Breast epithelium (tissue), 4 donors: Measurements from ENCODE around the gene TSPEAR. TPM values are rescaled to one million over a fixed set of nuclear protein-coding genes. Genes with fewer than 3 reads are reported as not detected.

Experiments used
- DNase-seq, 2 donors: peaks; one replicate each; pipeline ENCODE4 v3.0.0-alpha.2; 2019; ENCODE audit warnings: low spot score in 2 of 2
- H3K27ac ChIP-seq, 2 donors: fragments of 200-600 bp; sonication (generic) in 1 of 2; one replicate each; pipeline ENCODE4 v1.5.1; 2016 to 2019; ENCODE audit warnings: mild to moderate bottlenecking in 1 of 2
- H3K27me3 ChIP-seq, 2 donors: fragments of 200-600 bp; sonication (generic) in 1 of 2; one replicate each; pipeline versions ENCODE4 v1.5.1 to v1.6.0; 2017 to 2019; ENCODE audit warnings: control low read depth in 1 of 2, mild to moderate bottlenecking in 1 of 2
- H3K36me3 ChIP-seq: fragments of 200-600 bp; one replicate; pipeline ENCODE4 v1.5.1; 2019
- H3K4me1 ChIP-seq, 2 donors: fragments of 200-600 bp; sonication (generic); one replicate each; pipeline ENCODE4 v1.5.1; 2016 to 2019; ENCODE audit warnings: control low read depth in 1 of 2
- H3K4me3 ChIP-seq, 3 donors: fragments of 200-600 bp; sonication (generic); 1 replicate in 2 of 3; 2 replicates in 1 of 3; pipeline ENCODE4 v1.5.1; 2016 to 2019; ENCODE audit warnings: mild to moderate bottlenecking in 3 of 3, moderate library complexity in 2 of 3
- H3K9me3 ChIP-seq, 2 donors: fragments of 200-600 bp; sonication (generic) in 1 of 2; one replicate each; pipeline ENCODE4 v1.5.1; 2016 to 2019; ENCODE audit warnings: control low read depth in 1 of 2
- CTCF ChIP-seq, 3 donors: fragments of 450-650 bp; IDR thresholded peaks; one replicate each; pipeline ENCODE4 v1.5.1; 2016 to 2017; ENCODE audit warnings: antibody characterized with exemption in 3 of 3, mild to moderate bottlenecking in 3 of 3, moderate library complexity in 3 of 3
- POLR2A ChIP-seq: fragments of 450-650 bp; IDR thresholded peaks from one replicate; pipeline ENCODE4 v1.6.1; 2016; ENCODE audit warnings: antibody characterized with exemption, mild to moderate bottlenecking, moderate library complexity
- POLR2AphosphoS5 ChIP-seq, 3 donors: sonication (generic); formaldehyde crosslinking; IDR thresholded peaks; one replicate each; pipeline ENCODE4 v1.6.1; 2017; ENCODE audit warnings: antibody characterized with exemption in 3 of 3
- intact Hi-C: fragments of 100-400 bp; cut with DNase I; formaldehyde crosslinking; loops from one replicate; pipeline ENCODE4 v1.15.1; 2023; ENCODE audit warnings: low total_unique reads
- total RNA-seq, 3 donors: library from RNA; depleted of rRNA; stranded (reverse); fragments of >200 nt; gene quantifications; one replicate each; pipeline ENCODE4 v1.1.0, GENCODE V29; 2016

The TSPEAR gene
- total RNA-seq, 3 donors from 2014 or later, result 0.15 TPM; not detected in 2

- Histone ChIP-seq H3K27ac (no peak overlapping the region), H3K9me3 (no peaks in the 10 kb centered on the region), H3K36me3 (no peaks in the 10 kb centered on the region), H3K27me3 (peaks cover 0 to 4% of the 10 kb centered on the region in 2 donors), H3K4me3 (no peak overlapping the region), H3K4me1 (no peaks in the 10 kb centered on the region)
- no peak for DNase-seq
- TF ChIP-seq POLR2AphosphoS5 (IDR thresholded peaks at IDR 0.05) (no peak), CTCF (IDR thresholded peaks at IDR 0.05) (no peak), POLR2A (no peak)
- intact Hi-C loops, result no loop called here
Measured at GRCh38 chr21:44514218-44514520, 197.2 kb downstream of the TSPEAR start.

GRCh38 chr21:44513389-44514217 lies 197.8 kb downstream of the TSPEAR start:
- H3K4me1 ChIP-seq, result no peaks in the 10 kb centered on the region
- no peak for TF ChIP-seq POLR2A
- no peak for TF ChIP-seq CTCF (IDR thresholded peaks at IDR 0.05)
- no peak for TF ChIP-seq POLR2AphosphoS5 (IDR thresholded peaks at IDR 0.05)

DNA sequence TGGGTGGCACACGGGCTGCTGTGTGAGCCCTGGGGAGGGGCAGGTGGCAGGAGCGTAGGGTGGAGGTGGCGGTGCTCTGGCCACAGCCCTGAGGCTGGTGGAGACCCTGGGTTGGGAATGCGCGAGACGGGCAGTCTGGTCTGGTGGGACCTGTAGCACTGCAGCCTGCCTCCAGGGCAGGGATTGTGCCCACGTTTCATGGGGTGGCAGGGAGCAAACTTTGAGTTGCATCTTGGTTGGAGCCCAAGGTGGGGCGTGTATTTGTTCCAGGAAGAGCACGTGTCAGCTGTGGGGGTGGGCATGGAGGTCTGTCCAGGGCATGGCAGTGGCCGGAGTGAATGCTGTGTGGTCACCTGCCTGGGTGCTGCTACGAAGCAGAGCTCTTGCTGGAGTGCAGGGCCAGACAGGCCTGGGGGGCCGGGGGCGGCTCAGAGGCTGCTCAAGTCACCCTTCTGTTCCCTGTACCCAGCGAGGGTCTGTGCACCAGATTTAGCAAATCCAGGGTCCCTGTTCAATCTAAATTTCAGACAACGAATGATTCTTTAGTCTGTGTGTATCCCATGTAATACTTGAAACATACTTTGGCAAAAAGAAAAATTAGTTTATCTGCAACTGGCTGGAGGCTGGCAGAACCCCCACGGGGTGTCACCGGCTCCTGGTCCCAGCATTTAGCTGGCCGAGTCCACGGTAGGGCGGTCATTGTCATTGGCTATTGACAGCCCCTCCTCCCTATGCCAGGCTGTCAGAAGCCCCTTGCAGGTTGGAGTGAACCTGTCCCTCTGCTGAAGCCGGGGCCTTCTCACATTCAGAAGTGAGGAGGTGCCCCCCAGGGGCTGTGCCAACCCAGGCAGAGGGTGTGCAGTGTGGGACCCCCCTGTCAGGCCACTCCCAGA lies 198.6 kb downstream of the TSPEAR start:
- no peak for DNase-seq
- Histone ChIP-seq H3K27me3 (peaks cover 4 to 14% of the 10 kb centered on the region in 2 donors), H3K4me3 (no peak overlapping the region), H3K4me1 (no peaks in the 10 kb centered on the region), H3K9me3 (no peaks in the 10 kb centered on the region), H3K27ac (no peak overlapping the region), H3K36me3 (no peaks in the 10 kb centered on the region)
- no peak for TF ChIP-seq CTCF (IDR thresholded peaks at IDR 0.05)
- TF ChIP-seq POLR2AphosphoS5 (IDR thresholded peaks at IDR 0.05), result no peak
- no peak for TF ChIP-seq POLR2A
- intact Hi-C loops, result no loop called here

More at GRCh38 chr21:44513389-44514217, 197.8 kb downstream of the TSPEAR start:
- DNase-seq, result no peak
- peaks cover 4 to 5% of the 10 kb centered on the region in 2 donors for H3K27me3 ChIP-seq
- no peaks in the 10 kb centered on the region for H3K9me3 ChIP-seq
- no peaks in the 10 kb centered on the region for H3K36me3 ChIP-seq
- intact Hi-C loops, result no loop called here
- H3K4me3 ChIP-seq, result no peak overlapping the region
- no peak overlapping the region for H3K27ac ChIP-seq

DNA sequence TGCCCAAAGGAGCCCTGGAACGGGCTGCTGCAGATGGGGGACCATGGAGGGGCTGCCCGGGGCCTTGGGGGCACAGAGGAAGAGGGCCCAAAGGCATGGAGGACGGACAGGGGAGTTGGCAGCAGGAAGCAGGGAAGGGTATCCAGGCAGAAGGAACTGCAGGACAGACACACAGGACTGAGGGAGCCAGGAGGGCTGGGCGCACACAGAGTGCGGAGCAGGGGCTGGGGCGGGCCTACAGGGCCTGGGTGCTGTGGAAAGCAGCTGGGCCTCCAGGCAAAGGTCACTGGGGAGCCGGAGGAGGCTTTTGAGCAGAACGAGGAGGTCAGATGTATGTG lies 199.5 kb downstream of the TSPEAR start:
- intact Hi-C loops, result no loop called here
- no peaks in the 10 kb centered on the region for H3K9me3 ChIP-seq
- no peaks in the 10 kb centered on the region for H3K4me1 ChIP-seq
- H3K27me3 ChIP-seq, result peaks cover 4 to 20% of the 10 kb centered on the region in 2 donors
- H3K4me3 ChIP-seq, result no peak overlapping the region
- TF ChIP-seq CTCF (IDR thresholded peaks at IDR 0.05), result no peak
- no peak for TF ChIP-seq POLR2A
- TF ChIP-seq POLR2AphosphoS5 (IDR thresholded peaks at IDR 0.05), result no peak
- no peak for DNase-seq
- no peaks in the 10 kb centered on the region for H3K36me3 ChIP-seq
- H3K27ac ChIP-seq, result no peak overlapping the region
